Lung (tissue), 12 donors: ENCODE measurements around the gene MAP4. TPM values are rescaled to one million over a fixed set of nuclear protein-coding genes. Genes with fewer than 3 reads are reported as not detected.

Experiments
- ATAC-seq: fragments of 200-7000 bp; cut with Tn5 transposase; one replicate; pipeline ENCODE4 v1.9.1; 2020; ENCODE audit warnings: moderate number of reproducible peaks; ENCODE audit not compliant: insufficient read depth, low FRiP score
- DNase-seq, 3 donors: peaks; one replicate each; pipeline ENCODE4 v3.0.0-alpha.2; 2013 to 2017
- H3K27ac ChIP-seq, 2 donors: one replicate each; pipeline ENCODE4 v1.5.1; 2013; ENCODE audit warnings: mild to moderate bottlenecking in 2 of 2, moderate library complexity in 2 of 2, control low read depth in 1 of 2, inconsistent platforms in 1 of 2, low read depth in 1 of 2, low read length in 1 of 2
- H3K27me3 ChIP-seq, 3 donors: one replicate each; pipeline ENCODE4 v1.5.1; 2013; ENCODE audit warnings: low read length in 2 of 3; ENCODE audit not compliant: control insufficient read depth in 3 of 3, insufficient read depth in 3 of 3
- H3K36me3 ChIP-seq, 4 donors: one replicate each; pipeline ENCODE4 v1.5.1; 2013; ENCODE audit warnings: low read length in 4 of 4, mild to moderate bottlenecking in 1 of 4, moderate library complexity in 1 of 4; ENCODE audit not compliant: control insufficient read depth in 4 of 4, insufficient read depth in 4 of 4
- H3K4me1 ChIP-seq, 5 donors: one replicate each; pipeline ENCODE4 v1.5.1; 2013; ENCODE audit warnings: low read length in 5 of 5, mild to moderate bottlenecking in 2 of 5, moderate library complexity in 1 of 5; ENCODE audit not compliant: control insufficient read depth in 5 of 5, insufficient read depth in 5 of 5
- H3K4me3 ChIP-seq: one replicate; pipeline ENCODE4 v1.5.1; 2013; ENCODE audit warnings: mild to moderate bottlenecking, control low read depth, moderate library complexity
- H3K9ac ChIP-seq, 2 donors: one replicate each; pipeline ENCODE4 v1.5.1; 2013; ENCODE audit warnings: low read length in 2 of 2, control low read depth in 1 of 2; ENCODE audit not compliant: insufficient read depth in 1 of 2
- H3K9me3 ChIP-seq, 4 donors: one replicate each; pipeline ENCODE4 v1.5.1; 2013; ENCODE audit warnings: low read length in 3 of 4, mild to moderate bottlenecking in 1 of 4, moderate library complexity in 1 of 4; ENCODE audit not compliant: control insufficient read depth in 4 of 4, insufficient read depth in 3 of 4
- WGBS, 2 donors: extraction: QIAGEN DNeasy Blood & Tissue Kit; methylation state at CpG; one replicate each; pipeline ENCODE4 v1.1.7; 2013; 5-methylcytosine and 5-hydroxymethylcytosine counted together
- polyA plus RNA-seq, 2 donors: library from polyadenylated mRNA; stranded (reverse); fragments of 200-250 nt; gene quantifications; one replicate each; pipeline ENCODE4 v1.2.1, GENCODE V29; 2013
- total RNA-seq, 2 donors: library from RNA; depleted of rRNA in 1 of 2; stranded (reverse); fragments of >200 nt in 1 of 2; gene quantifications; one replicate each; pipeline ENCODE4 v1.2.1, GENCODE V29; 2014 to 2021
- TF ChIP-seq, protein P1 (sequence below): IDR thresholded peaks from 2 replicates; pipeline ENCODE4 v1.5.1; 2012; ENCODE audit warnings: mild to moderate bottlenecking; ENCODE audit errors: control extremely low read depth, extremely low read depth
- donor health status: control.
- donor health status: control.
- donor health status: Bipolar disorder and iron deficiency.
- donor health status: healthy.
- donor health status: DM: yes; HTN: yes; CAD: no.

Gene MAP4
- total and polyA plus RNA-seq, 4 donors = 62.6 to 203 (median 84.9) TPM

- no peak overlapping the region for H3K4me3 ChIP-seq
- H3K27me3 ChIP-seq = no peaks in the 10 kb centered on the region
- H3K9me3 ChIP-seq = no peaks in the 10 kb centered on the region
- H3K9ac ChIP-seq = no peak overlapping the region
- no peak overlapping the region for H3K27ac ChIP-seq
- no peak for ATAC-seq
- TF ChIP-seq, protein P1, sequence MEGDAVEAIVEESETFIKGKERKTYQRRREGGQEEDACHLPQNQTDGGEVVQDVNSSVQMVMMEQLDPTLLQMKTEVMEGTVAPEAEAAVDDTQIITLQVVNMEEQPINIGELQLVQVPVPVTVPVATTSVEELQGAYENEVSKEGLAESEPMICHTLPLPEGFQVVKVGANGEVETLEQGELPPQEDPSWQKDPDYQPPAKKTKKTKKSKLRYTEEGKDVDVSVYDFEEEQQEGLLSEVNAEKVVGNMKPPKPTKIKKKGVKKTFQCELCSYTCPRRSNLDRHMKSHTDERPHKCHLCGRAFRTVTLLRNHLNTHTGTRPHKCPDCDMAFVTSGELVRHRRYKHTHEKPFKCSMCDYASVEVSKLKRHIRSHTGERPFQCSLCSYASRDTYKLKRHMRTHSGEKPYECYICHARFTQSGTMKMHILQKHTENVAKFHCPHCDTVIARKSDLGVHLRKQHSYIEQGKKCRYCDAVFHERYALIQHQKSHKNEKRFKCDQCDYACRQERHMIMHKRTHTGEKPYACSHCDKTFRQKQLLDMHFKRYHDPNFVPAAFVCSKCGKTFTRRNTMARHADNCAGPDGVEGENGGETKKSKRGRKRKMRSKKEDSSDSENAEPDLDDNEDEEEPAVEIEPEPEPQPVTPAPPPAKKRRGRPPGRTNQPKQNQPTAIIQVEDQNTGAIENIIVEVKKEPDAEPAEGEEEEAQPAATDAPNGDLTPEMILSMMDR = no peak
- no peak for DNase-seq
- H3K36me3 ChIP-seq = no peaks in the 10 kb centered on the region
- peaks cover 0 to 24% (median 2%) of the 10 kb centered on the region in 5 donors for H3K4me1 ChIP-seq
- 71 to 86% methylated on average over 2 of the region's 2 CpGs for WGBS, 2 donors
Measured at GRCh38 chr3:48026098-48026497, 9.9 kb upstream of the MAP4 start.

DNA sequence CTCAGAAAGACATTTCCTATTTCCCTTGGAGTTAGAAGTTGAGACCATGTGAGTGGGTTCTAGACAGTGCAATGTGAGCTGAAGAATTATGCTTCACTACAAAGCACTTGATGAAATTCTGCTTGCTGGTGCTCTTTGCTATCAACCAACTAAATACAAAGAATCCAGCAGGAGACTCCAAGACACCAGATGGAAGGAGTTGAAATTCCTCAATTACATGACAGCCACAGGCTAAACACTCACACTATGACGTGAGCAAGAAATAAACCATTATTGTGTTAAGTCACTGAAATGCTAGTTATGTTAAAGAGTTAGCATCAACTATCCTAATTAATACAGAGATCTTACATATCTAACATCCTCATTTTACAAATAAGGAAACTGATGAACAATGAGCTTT is 8.2 kb upstream of the MAP4 start:
- DNase-seq (no peak), ATAC-seq (no peak)
- no peaks in the 10 kb centered on the region for H3K27me3 ChIP-seq
- H3K9ac ChIP-seq = no peak overlapping the region
- peaks cover 0 to 22% (median 1%) of the 10 kb centered on the region in 5 donors for H3K4me1 ChIP-seq
- 83 to 91% methylated on average over 1 of the region's 1 CpG for WGBS, 2 donors
- H3K9me3 ChIP-seq = no peaks in the 10 kb centered on the region
- H3K36me3 ChIP-seq = no peaks in the 10 kb centered on the region
- H3K27ac ChIP-seq = no peak overlapping the region
- H3K4me3 ChIP-seq = no peak overlapping the region
- TF ChIP-seq, protein P1 = no peak

GRCh38 chr3:48023377-48023776 is 7.2 kb upstream of the MAP4 start:
- peaks cover 0 to 22% (median 1%) of the 10 kb centered on the region in 5 donors for H3K4me1 ChIP-seq
- ATAC-seq = no peak
- no peak overlapping the region for H3K4me3 ChIP-seq
- H3K9me3 ChIP-seq = no peaks in the 10 kb centered on the region
- TF ChIP-seq, protein P1 = no peak
- peaks cover 0 to 3% (median 0%) of the 10 kb centered on the region in 4 donors for H3K36me3 ChIP-seq
- no peak overlapping the region for H3K27ac ChIP-seq
- no peaks in the 10 kb centered on the region for H3K27me3 ChIP-seq
- WGBS, 2 donors = 89 to 90% methylated on average over 1 of the region's 1 CpG
- no peak for DNase-seq
- no peak overlapping the region for H3K9ac ChIP-seq

GRCh38 chr3:48022178-48022577 is 6.0 kb upstream of the MAP4 start:
- TF ChIP-seq, protein P1 = no peak
- H3K27ac ChIP-seq = no peak overlapping the region
- H3K4me3 ChIP-seq = no peak overlapping the region
- H3K9ac ChIP-seq = no peak overlapping the region
- peaks cover 0 to 3% (median 0%) of the 10 kb centered on the region in 4 donors for H3K36me3 ChIP-seq
- ATAC-seq = no peak
- no peaks in the 10 kb centered on the region for H3K27me3 ChIP-seq
- no peaks in the 10 kb centered on the region for H3K9me3 ChIP-seq
- WGBS, 2 donors = 85 to 89% methylated on average over 4 of the region's 4 CpGs
- no peak for DNase-seq
- peaks cover 0 to 27% (median 0%) of the 10 kb centered on the region in 5 donors for H3K4me1 ChIP-seq
